ENCODE data around the gene KCNN3. TPM values are rescaled to one million over a fixed set of nuclear protein-coding genes. Genes with fewer than 3 reads are reported as not detected.

Gene KCNN3
- total RNA-seq: 0.09 and 0.19 TPM in 2 replicates

GRCh38 chr1:154870115-154870571 lies at the start of gene KCNN3:
Gene KCNN3, minus strand, starts transcription at chr1:154870281. Its CDS starts 317 bp downstream, at chr1:154869964.

Other genes with a start within 250 kb of the KCNN3 start
- 8.8 and 13.7 TPM in 2 replicates for gene PMVK, start 66.4 kb upstream of the KCNN3 start, total RNA-seq
- 90.7 and 96.4 TPM in 2 replicates for gene PBXIP1, start 85.8 kb upstream of the KCNN3 start, total RNA-seq
- 4.9 and 5.0 TPM in 2 replicates for gene PYGO2, start 91.5 kb upstream of the KCNN3 start, total RNA-seq
- 144 and 203 TPM in 2 replicates for gene SHC1, start 100.5 kb upstream of the KCNN3 start, total RNA-seq
- 49.8 and 80.9 TPM in 2 replicates for gene CKS1B, start 104.4 kb upstream of the KCNN3 start, total RNA-seq
- gene FLAD1, start 113.1 kb upstream of the KCNN3 start, total RNA-seq: 23.7 and 28.6 TPM in 2 replicates
- gene LENEP, start 123.3 kb upstream of the KCNN3 start, total RNA-seq: 0.18 TPM in 1 of 2 replicates, not detected in the other
- 10.1 and 15.6 TPM in 2 replicates for gene ZBTB7B, start 132.5 kb upstream of the KCNN3 start, total RNA-seq
- 0.09 TPM in 1 of 2 replicates, not detected in the other for gene DCST2, start 163.5 kb upstream of the KCNN3 start, total RNA-seq
- gene DCST1, start 163.5 kb upstream of the KCNN3 start, total RNA-seq: not detected in 2 replicates
- 279 and 339 TPM in 2 replicates for gene ADAM15, start 181.0 kb upstream of the KCNN3 start, total RNA-seq
- 8.7 and 11.3 TPM in 2 replicates for gene EFNA4, start 193.5 kb upstream of the KCNN3 start, total RNA-seq
- gene EFNA3, start 208.6 kb upstream of the KCNN3 start, total RNA-seq: 1.0 and 1.6 TPM in 2 replicates

Measured in endothelial cell of coronary artery (primary cell).